ENCODE data around the gene ROCK2. TPM values are rescaled to one million over a fixed set of nuclear protein-coding genes. Genes with fewer than 3 reads are reported as not detected.

The ROCK2 gene
- total and polyA plus RNA-seq, 4 donors: 5.3 to 31.0 (median 12.2) TPM

- no peaks in the 10 kb centered on the region for H3K9me3 ChIP-seq (ENCODE audit: control insufficient read depth in 4 of 4, low read length in 3 of 4)
- H3K36me3 ChIP-seq (ENCODE audit: control insufficient read depth in 4 of 4, insufficient read depth in 3 of 4, low read depth in 1 of 4, low read length in 3 of 4): no peaks in the 10 kb centered on the region
- no peak overlapping the region for H3K4me3 ChIP-seq (ENCODE audit: low read depth in 1 of 3, low read length in 3 of 3)
- H3K9ac ChIP-seq (ENCODE audit: low read depth in 1 of 2, low read length in 2 of 2): no peak overlapping the region
- TF ChIP-seq MAX (IDR thresholded peaks at IDR 0.05) (no peak), CTCF (IDR thresholded peaks at IDR 0.05; ENCODE audit: low read depth, low read length, missing input control) (no peak), FOXA1 (IDR thresholded peaks at IDR 0.05) (no peak), HNF4A (conservative IDR thresholded peaks at IDR 0.05) (peak; percentile 31 to 44), YY1 (IDR thresholded peaks at IDR 0.05) (peak; percentile 26), RXRA (IDR thresholded peaks at IDR 0.05) (no peak), ATF3 (IDR thresholded peaks at IDR 0.05) (no peak), TAF1 (conservative IDR thresholded peaks at IDR 0.05) (no peak), RAD21 (IDR thresholded peaks at IDR 0.05) (peak in 1 of 2 donors; percentile 50), FOXA2 (IDR thresholded peaks at IDR 0.05) (no peak), REST (IDR thresholded peaks at IDR 0.05) (no peak), SP1 (IDR thresholded peaks at IDR 0.05) (peak; percentile 38), ZBTB33 (IDR thresholded peaks at IDR 0.05) (no peak), GABPA (IDR thresholded peaks at IDR 0.05 in 1 of 2, conservative IDR thresholded peaks at IDR 0.05 in 1 of 2) (no peak), NR2F2 (IDR thresholded peaks at IDR 0.05) (no peak), HNF4G (IDR thresholded peaks at IDR 0.05) (no peak), EGR1 (IDR thresholded peaks at IDR 0.05; ENCODE audit: low read depth in 2 of 2) (peak in 1 of 2 donors; percentile 24), JUND (IDR thresholded peaks at IDR 0.05) (no peak)
- 39% methylated on average over 5 of the region's 5 CpGs for WGBS
- H3K27ac ChIP-seq (ENCODE audit: low read depth in 1 of 2, low read length in 2 of 2): no peak overlapping the region
- peaks cover 0 to 6% (median 5%) of the 10 kb centered on the region in 4 donors for H3K4me1 ChIP-seq (ENCODE audit: control insufficient read depth in 4 of 4, insufficient read depth in 4 of 4, low read length in 3 of 4)
- no peak for DNase-seq (ENCODE audit: low spot score)
- H3K27me3 ChIP-seq (ENCODE audit: control insufficient read depth in 4 of 4, insufficient read depth in 4 of 4, low read length in 3 of 4): no peaks in the 10 kb centered on the region
Measured at GRCh38 chr2:11379558-11379957, 35.1 kb upstream of the ROCK2 start.
